GM21447 (cell line): ENCODE results near the gene PAK1.
"Not testable (repeated sequence)": the region's sequence is repeated elsewhere in the genome, so short reads cannot be mapped to it uniquely, and the experiment has no call there.

ENCODE experiments used
- ATAC-seq: cut with Tn5 transposase; IDR thresholded peaks from one replicate; pipeline ENCODE4 v1.9.1; 2021; ENCODE audit not compliant: unreplicated experiment

The PAK1 gene

GRCh38 chr11:77407613-77408012 lies 66.3 kb downstream of the PAK1 start:
- no peak for ATAC-seq

DNA sequence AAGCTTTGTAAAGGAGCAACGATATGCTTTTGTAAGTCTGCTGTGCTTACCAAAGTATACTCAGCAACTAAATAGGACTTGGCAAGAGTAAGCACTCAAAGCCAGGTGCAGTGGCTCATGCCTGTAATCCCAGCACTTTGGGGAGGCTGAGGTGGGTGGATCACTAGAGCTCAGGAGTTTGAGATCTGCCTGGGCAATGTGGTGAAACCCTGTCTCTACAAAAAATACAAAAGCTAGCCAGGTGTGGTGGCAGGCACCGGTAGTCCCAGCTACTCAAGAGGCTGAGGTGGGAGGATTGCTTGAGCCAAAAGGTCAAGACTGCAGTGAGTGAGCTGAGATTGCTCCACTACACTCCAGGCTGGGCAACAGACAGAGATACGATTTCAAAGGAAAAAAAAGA lies 67.5 kb downstream of the PAK1 start:
- ATAC-seq = no peak

DNA sequence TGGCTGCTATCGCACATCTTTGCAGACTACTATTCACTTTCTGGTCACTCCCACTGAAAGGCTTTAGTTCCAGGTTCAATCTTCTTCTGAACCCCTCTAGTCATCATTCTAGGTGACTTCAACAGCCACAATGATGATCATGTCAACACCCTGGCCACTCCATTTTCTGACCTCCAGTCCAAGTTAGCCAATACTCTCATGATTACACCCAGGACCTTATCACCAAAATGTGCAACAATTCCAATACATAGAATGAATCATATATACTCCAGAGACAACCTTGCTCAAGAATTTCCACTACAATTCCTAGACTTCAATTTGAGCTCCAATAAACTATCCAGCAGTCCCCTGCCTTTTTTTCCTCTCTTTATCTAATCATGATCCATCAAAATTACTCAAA lies 70.7 kb downstream of the PAK1 start:
- no peak for ATAC-seq

- ATAC-seq = no peak
Measured at GRCh38 chr11:77402218-77402556, 71.7 kb downstream of the PAK1 start.

DNA sequence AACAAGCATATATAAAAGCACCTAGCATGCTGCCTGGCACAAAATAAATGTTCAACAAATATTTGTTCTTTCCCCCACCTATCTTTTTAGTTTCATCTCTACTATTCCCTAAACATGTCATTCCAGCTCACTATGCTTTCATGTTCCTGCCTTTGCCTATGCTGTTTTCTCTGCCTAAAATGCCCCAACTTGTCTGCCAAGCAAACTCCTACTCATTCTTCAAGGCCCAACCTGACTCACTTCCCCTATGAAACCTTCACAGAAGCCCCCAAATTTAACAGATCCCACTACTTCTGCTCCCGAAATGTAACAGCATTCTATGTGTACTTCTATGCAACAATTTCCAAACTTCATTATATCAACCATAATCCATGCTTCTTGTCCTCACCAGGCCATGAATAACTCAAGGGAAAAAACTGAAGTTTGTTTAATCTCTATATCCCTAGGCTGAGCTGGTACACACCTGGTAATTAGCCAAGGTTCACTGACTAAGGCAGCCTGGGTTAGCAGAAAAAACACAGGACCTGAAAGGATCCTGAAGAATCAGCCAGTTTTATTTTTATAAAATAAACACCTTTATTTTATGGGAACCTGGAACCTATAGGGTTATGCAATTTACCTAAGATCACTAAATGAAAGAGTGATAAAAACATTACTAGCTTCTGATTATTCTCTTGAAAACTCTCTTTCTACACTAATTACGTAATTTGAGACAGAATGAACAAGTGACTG lies 72.2 kb downstream of the PAK1 start:
- no peak for ATAC-seq

DNA sequence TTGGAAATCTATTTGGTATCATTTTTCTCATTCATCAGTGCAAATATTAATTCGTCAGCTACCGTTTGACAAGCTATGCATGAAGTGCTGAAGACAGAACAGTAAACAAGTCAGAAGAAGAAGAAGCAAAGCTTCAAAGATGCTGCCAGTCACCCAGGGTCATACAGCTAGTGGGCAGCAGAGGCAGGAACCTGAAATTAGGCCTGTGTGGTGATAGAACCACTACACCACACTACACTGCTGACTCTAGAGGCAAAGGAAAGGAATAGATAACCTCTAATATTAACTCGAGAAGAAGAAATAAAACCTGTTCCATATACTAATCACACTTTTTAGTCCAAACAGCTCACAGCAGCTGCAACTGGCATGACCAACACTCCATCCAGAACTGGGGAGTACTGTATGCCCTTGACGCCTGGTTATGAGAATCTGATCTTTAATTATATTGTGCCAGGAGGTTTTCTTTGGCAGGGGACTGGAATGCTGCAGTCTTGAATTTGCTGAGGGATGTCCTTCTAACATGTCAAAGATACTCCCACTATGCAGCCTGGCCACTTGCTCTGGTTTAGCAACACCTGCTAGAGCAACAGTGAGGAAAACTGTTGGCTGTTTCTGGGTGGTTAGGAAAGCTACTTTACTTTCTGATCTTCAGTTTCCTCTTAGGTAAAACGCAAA lies 73.0 kb downstream of the PAK1 start:
- no peak for ATAC-seq

GRCh38 chr11:77400271-77400670 lies 73.6 kb downstream of the PAK1 start:
- no peak for ATAC-seq

DNA sequence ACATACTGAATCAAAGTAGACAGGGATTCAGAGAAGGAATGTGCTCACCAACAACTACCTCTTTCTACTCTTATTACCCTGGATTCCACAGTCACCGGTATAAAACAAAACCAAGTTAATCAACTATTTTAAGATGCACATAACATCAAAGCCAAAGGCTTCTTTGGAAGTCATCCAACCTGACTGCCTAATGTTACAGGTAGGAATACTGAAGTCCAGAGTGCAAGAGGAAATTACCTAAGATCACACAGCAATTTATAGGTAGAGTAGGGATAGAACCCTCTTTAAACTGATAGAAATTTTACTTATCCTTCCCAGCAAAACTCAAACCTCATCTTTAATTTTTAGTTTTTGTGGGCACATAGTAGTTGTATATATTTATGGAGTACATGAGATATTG lies 76.3 kb downstream of the PAK1 start:
- no peak for ATAC-seq

GRCh38 chr11:77396911-77397310 lies 77.0 kb downstream of the PAK1 start:
- ATAC-seq = no peak

DNA sequence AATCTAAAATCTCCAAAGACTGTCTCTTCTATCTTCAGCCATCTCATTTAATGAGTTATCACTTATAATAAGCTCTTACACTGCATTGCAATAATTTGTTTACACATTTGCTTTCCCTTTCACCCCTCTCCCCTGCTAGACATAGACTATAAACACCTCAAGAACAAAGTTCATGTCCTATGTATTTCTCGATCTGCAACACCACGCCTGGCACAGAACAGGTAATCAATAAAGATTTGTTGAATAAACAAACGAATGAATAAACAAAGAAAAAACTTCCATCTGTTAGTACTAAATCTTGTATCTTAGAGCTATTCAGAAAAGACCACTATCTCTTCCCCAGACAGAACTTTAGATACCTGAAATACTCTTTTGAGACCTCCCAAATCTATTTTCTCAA lies 77.6 kb downstream of the PAK1 start:
- ATAC-seq = no peak

DNA sequence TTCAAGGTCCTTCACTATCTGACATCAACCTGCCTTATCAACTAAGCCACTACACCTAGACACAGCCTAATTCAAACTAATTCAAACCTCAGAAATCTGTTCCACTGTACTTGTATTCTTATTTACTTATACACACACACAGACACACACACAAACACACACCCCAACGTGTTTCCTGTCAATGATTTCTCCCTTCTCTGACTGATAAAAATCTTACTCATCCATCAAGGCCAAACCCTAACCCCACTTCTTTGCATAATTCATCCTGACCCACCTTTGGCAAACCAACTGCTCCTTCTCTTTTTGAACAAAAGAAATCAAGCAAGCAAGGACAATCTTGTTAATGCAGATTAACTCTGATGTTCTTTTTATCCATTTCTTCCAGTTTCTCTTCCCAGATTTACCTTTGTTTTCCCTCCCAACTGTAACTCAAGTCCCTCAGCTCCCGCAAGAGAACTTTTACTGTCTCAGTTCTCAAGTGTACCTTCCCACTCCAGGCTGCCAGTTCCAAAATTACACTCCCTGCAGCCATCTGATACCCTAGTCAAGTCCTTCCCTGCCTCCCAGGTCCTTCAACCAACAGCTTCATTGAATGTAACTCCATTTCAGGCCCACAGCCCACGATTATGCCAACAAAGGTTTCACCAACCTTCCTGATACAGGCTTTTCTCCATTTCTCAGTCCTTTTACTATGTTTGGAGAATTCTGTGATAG lies 78.3 kb downstream of the PAK1 start:
- ATAC-seq = no peak

GRCh38 chr11:77392842-77393241 lies 81.1 kb downstream of the PAK1 start:
- ATAC-seq = no peak

GRCh38 chr11:77387701-77388100 lies 86.2 kb downstream of the PAK1 start:
- no peak for ATAC-seq

DNA sequence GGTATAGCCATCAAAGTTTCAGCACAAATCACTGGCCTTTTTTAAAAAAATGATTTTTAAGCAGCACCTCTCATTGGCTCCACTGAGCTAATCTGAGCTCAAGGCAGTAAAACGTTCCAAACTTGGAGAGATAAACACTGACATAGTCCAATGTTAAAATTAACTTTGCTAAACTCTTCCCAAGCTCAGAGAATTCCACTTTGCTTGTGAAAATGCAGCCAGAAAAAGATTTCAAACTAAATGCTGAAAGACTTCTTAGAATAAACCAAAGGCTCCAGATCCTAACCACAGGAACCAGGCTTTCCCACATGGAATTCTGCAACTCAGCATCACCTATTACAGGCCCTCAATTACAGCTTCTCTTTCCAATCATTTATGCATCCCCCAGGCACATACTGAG lies 87.7 kb downstream of the PAK1 start:
- no peak for ATAC-seq

DNA sequence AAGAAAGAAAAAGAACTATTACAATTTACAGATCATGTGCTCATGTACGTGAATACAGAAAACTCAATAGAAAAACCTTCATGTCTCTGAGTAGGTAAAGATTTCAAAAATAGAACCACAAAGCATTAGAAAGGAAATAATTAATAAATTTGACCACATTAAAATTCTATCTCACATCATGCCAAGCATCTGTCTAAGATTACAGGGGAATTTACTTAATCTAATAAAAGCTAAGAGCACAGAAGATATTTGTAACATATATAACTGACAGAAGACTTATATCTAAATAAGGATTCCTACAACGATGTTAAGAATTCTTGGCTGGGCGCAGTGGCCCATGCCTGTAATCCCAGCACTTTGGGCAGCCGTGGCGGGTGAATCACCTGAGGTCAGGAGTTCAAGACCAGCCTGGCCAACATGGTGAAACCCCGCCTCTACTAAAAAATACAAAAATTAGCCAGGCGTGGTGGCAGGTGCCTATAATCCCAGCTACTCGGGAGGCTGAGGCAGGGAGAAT lies 88.6 kb downstream of the PAK1 start:
- not testable (repeated sequence) for ATAC-seq

DNA sequence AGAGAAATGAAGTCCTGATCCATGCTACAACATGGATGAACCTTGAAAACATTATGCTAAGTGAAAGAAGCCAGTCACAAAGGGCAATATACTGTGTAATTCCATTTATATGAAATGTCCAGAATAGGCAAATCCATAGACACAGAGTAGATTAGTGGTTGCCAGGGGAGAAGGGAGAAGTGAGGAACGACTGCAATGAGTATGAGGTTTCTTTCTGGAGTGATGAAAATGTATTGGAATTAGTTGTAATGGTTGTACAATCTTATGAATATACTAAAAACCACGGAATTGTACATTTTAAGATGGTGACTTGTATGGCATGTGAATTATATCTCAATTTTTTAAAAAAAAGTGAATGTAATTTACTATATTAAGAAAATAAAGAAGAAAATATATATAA lies 89.3 kb downstream of the PAK1 start:
- no peak for ATAC-seq

DNA sequence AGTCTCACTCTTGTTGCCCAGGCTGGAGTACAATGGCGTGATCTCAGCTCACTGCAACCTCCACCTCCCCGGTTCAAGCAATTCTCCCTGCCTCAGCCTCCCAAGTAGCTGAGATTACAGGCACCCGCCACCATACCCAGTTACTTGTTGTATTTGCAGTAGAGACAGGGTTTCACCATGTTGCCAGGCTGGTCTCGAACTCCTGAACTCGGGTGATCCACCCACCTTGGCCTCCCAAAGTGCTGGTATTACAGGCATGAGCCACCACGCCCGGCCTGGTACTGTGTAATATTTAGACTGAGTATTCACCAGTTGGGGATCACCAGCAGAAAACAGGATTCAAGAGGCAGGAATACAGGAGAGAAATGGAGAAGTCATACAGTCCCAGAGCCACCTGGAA lies 90.5 kb downstream of the PAK1 start:
- ATAC-seq = not testable (repeated sequence)

GRCh38 chr11:77381729-77382665 lies 91.9 kb downstream of the PAK1 start:
- ATAC-seq = no peak

- no peak for ATAC-seq
Measured at GRCh38 chr11:77379934-77380333, 94.0 kb downstream of the PAK1 start.

DNA sequence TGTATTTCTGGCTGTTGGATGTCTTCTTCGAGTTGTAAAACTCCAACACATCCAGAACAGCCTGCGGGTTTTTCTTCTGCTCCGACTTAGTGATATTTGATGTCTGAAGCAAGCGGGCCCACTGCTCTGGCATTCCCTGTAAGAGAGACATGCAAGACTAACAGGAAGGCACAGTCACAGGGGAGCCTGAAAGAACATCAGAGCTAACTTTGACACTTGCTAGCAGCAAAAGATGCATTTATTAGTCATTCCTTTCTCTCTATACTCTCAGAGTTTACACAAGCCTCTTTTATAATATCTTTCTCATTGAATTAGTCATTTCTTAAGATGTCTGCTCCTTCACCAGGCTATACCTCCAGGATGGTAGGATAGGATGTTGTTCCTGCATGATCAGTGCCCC lies 94.6 kb downstream of the PAK1 start:
- ATAC-seq = no peak

- no peak for ATAC-seq
Measured at GRCh38 chr11:77377734-77378133, 96.2 kb downstream of the PAK1 start.
